ENCODE measurements around the gene CEMIP.

CEMIP gene

GRCh38 chr15:80855206-80855605, 76.0 kb downstream of the CEMIP start:
- no peak for TF ChIP-seq CTCF (IDR thresholded peaks at IDR 0.05)
- peaks cover 0 to 21% (median 14%) of the 10 kb centered on the region in 4 donors for H3K4me1 ChIP-seq
- intact Hi-C loops (cut with DNase I; ENCODE audit: low total_unique reads), result no loop called here
- H3K36me3 ChIP-seq, result no peaks in the 10 kb centered on the region
- no peaks in the 10 kb centered on the region for H3K9me3 ChIP-seq
- no peak overlapping the region for H3K27ac ChIP-seq
- no peak overlapping the region for H3K4me3 ChIP-seq
- no peaks in the 10 kb centered on the region for H3K27me3 ChIP-seq
- no peak for DNase-seq

GRCh38 chr15:80856400-80856799, 77.2 kb downstream of the CEMIP start:
- H3K27me3 ChIP-seq, result no peaks in the 10 kb centered on the region
- H3K4me1 ChIP-seq, result peaks cover 0 to 21% (median 14%) of the 10 kb centered on the region in 4 donors
- H3K36me3 ChIP-seq, result no peaks in the 10 kb centered on the region
- H3K9me3 ChIP-seq, result no peaks in the 10 kb centered on the region
- H3K27ac ChIP-seq, result no peak overlapping the region
- intact Hi-C loops (cut with DNase I; ENCODE audit: low total_unique reads), result no loop called here
- no peak for TF ChIP-seq CTCF (IDR thresholded peaks at IDR 0.05)
- no peak overlapping the region for H3K4me3 ChIP-seq
- DNase-seq, result no peak

DNA sequence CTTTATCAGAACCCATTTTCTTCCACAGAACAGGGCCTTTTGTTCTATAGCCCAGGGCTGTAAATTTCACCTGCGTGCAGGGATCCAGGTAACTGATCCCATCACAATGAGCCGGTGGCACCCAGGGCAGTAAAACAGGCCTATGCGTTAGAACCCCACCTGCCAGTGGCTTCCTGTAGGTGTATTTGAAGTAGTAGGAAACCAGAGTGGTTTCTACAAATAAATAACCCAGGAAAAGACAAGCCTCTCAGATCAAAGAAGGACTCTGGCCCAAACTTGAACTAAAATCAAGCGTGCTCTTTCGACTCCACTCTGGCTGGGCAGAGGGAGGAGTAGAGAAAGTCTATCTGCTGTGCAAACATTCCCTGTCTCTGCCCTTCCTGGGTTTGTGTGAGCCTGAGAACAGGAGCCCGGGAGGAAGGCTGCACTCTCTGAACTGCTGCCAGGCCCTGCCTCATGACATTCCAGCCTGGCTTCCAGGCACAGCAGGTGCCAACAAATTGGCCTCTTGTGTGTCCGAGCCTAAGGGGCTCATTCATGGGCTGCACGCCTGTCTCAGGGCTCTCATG, 77.7 kb downstream of the CEMIP start:
- H3K4me3 ChIP-seq, result no peak overlapping the region
- intact Hi-C loops (cut with DNase I; ENCODE audit: low total_unique reads), result no loop called here
- no peaks in the 10 kb centered on the region for H3K9me3 ChIP-seq
- peaks cover 0 to 21% (median 14%) of the 10 kb centered on the region in 4 donors for H3K4me1 ChIP-seq
- no peak for DNase-seq
- H3K27ac ChIP-seq, result no peak overlapping the region
- no peaks in the 10 kb centered on the region for H3K36me3 ChIP-seq
- no peaks in the 10 kb centered on the region for H3K27me3 ChIP-seq
- no peak for TF ChIP-seq CTCF (IDR thresholded peaks at IDR 0.05)

DNA sequence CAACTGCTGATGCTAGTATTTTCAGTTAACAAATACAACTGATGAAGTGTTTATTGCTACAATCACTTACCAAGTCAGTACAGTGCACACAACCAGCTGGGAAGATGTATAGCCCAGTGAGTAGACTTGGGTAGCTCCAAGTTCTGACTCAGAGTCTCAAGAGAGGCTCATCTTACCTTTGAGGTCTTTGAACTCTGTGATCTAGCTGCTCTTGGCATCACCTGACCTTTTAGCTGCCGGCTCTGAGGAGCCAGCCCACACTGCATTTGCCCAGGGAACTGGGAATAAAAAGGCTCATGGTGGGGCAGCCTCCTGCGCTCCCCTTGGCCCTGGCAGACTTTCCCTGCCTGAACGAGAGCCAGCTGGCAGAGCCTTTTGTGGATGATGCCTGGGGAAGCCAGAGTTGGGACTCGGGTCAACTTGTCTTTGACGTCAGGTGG, 82.6 kb downstream of the CEMIP start:
- no peak overlapping the region for H3K27ac ChIP-seq

GRCh38 chr15:80864666-80865065, 85.5 kb downstream of the CEMIP start:
- no peak for TF ChIP-seq CTCF (IDR thresholded peaks at IDR 0.05)
- no peak for DNase-seq
- no peaks in the 10 kb centered on the region for H3K36me3 ChIP-seq
- no peak overlapping the region for H3K27ac ChIP-seq
- H3K4me1 ChIP-seq, result no peaks in the 10 kb centered on the region
- no peaks in the 10 kb centered on the region for H3K27me3 ChIP-seq
- intact Hi-C loops (cut with DNase I; ENCODE audit: low total_unique reads), result no loop called here
- no peaks in the 10 kb centered on the region for H3K9me3 ChIP-seq
- no peak overlapping the region for H3K4me3 ChIP-seq

More for the DNA sequence above, 82.6 kb downstream of the CEMIP start:
- no peak for DNase-seq
- Histone ChIP-seq H3K9me3 (no peaks in the 10 kb centered on the region), H3K4me1 (peaks cover 0 to 9% (median 8%) of the 10 kb centered on the region in 4 donors), H3K27me3 (no peaks in the 10 kb centered on the region), H3K36me3 (no peaks in the 10 kb centered on the region), H3K4me3 (no peak overlapping the region)
- intact Hi-C loops (cut with DNase I; ENCODE audit: low total_unique reads), result no loop called here
- no peak for TF ChIP-seq CTCF (IDR thresholded peaks at IDR 0.05)

GRCh38 chr15:80866936-80867335, 87.8 kb downstream of the CEMIP start:
- Histone ChIP-seq H3K27me3 (no peaks in the 10 kb centered on the region), H3K4me3 (no peak overlapping the region), H3K36me3 (no peaks in the 10 kb centered on the region), H3K9me3 (no peaks in the 10 kb centered on the region), H3K4me1 (no peaks in the 10 kb centered on the region), H3K27ac (no peak overlapping the region)
- no peak for TF ChIP-seq CTCF (IDR thresholded peaks at IDR 0.05)
- intact Hi-C loops (cut with DNase I; ENCODE audit: low total_unique reads), result no loop called here
- no peak for DNase-seq

All from tibial artery (tissue), 4 donors.